ENCODE data around the gene ADGRL3.

ADGRL3 gene

DNA sequence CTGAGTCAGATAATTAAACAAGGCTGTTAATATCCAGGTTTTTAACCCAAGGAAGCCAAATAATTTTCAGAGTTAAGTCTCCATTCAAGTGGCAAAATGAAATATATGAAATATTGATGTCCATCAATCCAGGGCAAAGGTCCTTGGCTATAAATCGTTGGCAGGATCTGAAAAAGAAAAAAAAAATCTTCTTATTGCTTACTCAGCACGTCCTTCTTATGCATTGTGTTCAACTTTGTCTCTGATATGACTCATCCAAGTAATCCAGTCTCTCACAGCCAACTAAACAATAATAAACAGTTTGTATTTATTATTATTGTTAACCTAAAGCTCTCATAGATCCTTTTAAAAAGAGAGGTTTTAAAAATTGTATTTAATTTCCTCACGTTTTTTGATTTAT lies 851.2 kb downstream of the ADGRL3 start:
- no peak for DNase-seq

DNA sequence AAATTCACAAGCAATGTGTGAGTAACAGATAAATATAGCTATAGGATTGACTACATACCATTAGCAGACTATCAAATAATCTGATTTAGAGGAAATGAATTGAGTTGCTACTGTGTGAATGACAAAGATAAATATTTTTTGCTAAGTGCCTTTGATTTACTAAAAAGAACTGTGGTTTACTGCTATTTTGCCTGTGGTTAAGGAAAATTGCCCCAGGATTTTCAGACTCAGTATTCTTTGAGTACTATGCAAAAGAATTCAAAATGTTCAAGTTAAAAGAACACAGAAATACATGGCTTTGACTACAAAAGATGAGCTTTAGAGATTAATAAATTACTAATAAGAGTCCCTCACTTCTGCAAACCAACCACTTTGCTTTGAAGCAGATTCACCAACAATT lies 853.8 kb downstream of the ADGRL3 start:
- DNase-seq: no peak

DNA sequence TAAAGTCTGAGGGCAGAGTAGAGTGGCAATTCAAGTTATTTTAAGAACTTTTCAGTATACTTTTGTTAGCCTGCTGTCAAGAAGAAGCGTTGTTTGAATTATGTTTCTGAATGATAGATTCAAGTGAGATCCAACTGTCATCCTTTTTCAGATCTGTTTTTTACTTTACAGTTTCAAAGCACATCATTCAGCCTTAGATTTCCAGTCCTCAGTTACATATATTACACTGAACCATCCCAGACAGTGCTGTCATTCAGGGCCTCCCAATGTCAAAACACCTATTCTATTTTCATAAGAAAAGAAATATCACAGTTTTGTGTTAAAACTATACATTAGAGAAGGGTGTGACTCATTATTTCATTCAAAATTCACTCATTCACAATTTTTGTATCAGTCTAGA lies 856.9 kb downstream of the ADGRL3 start:
- no peak for DNase-seq

DNA sequence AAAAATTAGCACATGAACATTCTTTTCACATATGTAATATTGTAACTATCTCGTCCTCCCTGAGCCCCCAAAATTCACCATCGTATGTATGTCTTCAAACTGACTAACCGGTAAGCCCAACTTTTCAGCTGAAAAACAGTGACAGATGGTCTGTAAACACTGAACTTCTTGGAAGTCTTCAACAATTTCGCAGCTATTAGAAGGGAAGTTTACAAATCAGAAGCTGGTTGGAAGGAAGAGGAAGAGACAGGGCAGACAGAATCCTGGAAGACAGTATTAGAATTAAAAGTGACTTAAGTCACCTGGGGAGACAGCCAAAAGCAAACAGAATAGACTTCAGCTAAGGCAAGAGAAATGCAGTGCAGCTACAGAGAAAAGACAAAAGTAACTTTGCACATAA lies 858.4 kb downstream of the ADGRL3 start:
- DNase-seq: no peak

DNA sequence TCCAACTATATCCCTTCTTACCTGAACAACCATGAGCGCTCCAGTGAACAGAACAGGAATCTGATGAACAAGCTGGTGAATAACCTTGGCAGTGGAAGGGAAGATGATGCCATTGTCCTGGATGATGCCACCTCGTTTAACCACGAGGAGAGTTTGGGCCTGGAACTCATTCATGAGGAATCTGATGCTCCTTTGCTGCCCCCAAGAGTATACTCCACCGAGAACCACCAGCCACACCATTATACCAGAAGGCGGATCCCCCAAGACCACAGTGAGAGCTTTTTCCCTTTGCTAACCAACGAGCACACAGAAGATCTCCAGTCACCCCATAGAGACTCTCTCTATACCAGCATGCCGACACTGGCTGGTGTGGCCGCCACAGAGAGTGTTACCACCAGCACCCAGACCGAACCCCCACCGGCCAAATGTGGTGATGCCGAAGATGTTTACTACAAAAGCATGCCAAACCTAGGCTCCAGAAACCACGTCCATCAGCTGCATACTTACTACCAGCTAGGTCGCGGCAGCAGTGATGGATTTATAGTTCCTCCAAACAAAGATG lies 870.2 kb downstream of the ADGRL3 start:
- DNase-seq: no peak

DNA sequence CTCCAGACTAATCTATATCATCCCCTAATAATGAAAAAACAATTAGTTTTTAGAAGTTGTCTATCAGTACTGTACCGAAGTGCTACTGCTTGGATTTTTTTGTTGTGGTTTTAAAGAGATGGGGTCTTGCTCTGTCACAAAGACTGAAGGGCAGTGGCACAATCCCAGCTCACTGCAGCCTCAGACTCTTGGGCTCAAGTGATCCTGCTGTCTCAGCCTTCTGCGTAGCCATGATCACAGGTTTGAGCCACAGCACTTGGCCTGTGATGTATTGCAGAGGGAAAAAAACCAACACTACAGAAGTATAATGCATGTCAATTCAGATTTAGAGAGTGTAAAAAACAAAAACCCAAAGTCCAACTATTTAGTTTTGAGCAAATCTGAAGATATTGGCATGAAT lies 875.0 kb downstream of the ADGRL3 start:
- DNase-seq: no peak

DNA sequence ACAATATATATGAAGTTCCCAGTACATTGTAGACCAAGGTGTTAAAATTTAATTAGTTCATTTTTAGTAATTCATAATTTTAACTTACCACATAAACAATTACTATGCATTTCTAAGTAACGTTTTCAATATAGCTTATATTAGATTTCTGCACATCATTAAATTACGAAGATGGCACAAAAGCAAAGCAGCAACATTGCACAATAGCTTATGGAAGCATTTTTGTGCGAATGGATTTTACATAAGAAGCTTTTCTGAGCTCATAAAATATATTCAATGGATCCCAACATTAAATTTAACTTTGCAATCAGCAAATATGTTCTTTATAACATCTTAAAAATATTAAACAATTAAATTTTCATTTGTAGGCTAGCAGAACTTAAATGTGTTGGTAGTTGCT lies 875.4 kb downstream of the ADGRL3 start:
- DNase-seq: no peak

DNA sequence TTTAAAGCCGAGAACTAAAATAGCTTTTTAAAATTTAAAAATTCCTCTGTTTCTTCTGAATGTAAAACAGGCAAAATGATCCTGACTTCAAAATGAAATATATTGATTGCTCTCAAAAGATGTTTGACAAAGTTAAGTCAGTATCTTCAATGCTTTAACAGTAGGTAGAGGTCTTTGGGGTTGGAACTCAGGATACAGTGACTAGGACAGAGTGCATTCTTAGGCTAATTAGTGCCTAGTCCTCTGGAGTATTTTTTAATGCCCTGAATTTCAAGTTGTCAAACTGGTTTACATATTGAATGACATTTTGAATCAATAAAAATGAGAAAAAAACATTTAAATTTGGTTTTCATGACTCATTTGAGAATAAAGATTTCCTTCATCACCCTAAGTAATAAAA lies 877.3 kb downstream of the ADGRL3 start:
- no peak for DNase-seq

DNA sequence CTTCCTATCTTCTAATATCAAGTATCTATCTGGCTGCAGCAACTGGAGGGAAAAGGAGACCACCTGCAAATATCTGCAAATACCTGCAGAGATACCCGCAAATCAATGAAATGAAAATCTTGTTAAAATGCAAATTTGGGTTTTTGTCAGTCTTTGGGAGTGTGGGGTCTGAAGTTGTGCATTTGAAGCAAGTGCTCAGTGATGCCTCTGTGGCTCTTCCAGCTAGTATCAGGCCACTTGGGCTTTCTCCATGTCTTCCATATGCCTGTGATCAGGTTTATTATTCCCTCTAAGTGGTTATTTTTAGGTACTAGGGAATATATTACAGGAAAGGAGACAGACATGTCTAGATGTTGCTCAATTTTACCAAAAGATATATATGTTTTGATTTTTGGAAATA lies 880.3 kb downstream of the ADGRL3 start:
- DNase-seq: no peak

DNA sequence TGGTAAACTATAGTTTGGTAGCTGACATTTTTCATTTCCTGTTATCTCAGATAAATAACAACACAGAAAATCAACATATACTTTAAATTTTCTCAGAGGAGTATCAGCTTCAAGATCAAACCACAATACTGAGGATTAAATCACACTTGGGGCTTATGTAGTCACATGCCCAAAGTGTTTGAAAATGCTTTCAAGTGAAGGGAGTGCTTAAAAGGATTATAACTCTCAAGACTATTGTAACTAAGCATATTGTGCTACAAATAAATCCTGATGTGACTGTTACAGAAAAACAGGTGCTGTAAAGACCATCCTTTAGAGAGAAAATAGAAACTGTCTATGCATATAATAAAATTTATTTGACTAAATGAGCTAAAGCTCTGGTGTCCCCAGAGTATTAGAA lies 887.6 kb downstream of the ADGRL3 start:
- no peak for DNase-seq

DNA sequence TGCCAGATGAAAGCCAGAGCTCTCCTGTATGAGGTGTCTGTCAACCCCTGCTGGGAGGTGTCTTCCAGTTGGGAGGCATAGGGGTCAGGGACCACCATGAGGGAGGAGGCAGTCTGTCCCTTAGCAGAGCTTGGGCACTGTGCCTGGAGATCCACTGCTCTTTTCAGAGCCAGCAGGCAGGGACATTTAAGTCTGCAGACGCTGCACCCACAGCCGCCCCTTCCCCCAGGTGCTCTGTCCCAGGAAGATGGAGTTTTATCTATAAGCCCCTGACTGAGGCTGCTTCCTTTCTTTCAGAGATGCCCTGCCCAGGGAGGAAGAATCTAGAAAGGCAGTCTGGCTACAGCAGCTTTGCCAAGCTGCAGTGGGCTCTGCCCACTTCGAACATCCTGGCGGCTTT lies 893.6 kb downstream of the ADGRL3 start:
- no peak for DNase-seq

DNA sequence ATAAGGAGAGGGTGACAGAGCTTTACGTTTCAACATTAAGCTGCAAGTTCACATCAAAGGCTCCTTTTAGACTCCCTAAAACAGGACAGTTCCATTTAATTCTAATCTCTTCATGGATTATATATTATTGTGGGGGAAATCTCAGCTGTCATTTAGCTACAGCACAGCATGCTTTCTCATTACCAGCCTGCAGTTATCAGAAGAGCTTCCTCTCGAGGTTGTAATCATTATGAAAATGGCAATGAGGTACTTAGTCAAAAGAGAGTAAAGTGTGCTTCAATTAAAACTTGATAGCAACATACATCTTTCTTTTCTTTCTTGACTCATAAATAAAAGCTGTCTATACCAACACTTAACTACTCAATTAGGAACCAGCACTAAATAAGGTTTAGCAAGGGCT lies 896.8 kb downstream of the ADGRL3 start:
- DNase-seq: no peak

DNA sequence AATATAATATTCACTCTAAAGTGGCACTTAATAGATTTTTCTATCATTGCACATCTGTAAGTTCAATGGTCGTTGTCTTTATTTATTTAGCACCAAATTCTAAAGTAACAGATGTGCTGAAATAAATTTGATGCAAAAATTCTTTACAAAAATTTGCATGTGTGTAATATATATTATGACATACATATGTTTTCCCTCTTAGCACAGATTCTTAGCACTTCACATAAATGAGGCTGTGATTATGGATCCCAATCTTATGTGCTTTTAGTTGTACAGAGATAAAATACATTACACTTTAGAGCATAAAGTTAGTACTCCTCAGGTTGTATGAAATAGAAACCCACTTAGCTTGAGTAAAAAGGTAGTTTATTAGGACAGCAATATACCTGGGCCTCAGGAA lies 915.1 kb downstream of the ADGRL3 start:
- DNase-seq: no peak

DNA sequence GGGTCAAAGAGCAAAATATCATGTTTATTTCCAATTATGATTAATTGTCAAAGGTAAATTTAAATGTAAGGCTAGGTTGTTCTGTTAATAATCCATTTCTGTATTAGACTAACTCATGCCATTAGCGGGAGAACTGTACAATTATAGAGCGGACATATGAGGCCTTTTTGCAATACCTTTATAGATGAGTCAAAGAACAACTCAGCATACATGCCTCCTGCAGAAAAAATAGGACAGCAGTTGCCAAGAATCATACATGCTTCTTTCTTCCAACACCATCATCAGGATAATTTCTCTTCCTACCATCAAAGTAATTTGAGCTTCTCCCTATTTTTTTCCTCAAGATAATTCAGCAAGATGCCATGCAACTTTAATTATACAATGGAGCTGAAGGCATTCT lies 917.8 kb downstream of the ADGRL3 start:
- no peak for DNase-seq

DNA sequence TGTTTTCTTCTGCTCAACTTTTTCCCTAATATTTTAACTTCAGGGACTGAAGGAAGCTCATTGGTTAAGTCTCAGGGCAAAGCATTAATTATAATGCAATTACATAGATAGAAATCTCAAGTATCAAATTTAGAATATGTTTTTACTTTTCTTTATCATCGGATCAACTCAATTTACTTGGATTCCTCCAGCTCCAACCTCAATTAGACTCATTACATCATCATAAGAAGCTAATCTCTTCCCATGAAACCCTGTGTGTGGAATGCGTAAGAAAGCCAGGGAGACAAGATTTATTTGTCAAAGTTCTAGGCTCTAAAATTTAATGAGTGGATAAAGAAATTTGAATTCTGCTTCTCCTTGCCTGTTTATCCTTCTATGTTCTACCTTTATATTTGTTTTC lies 918.4 kb downstream of the ADGRL3 start:
- no peak for DNase-seq

DNA sequence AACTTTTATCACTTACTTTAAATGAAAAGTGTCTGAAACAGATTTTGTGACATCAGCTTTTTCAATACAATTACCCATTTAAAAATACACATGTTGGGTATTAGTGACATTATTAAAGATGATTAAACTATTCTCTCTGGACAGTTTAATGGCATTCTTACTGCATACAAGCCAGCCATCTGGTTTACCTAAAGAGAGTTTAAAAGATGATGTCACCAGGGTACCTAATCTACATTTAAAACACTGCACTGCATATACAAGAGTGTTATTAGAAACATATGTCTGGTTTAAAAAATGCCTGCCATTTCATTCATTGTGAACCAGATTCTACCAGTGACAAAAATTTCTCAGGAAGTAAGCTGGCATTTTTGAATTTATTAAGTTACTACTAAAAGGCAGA lies 919.1 kb downstream of the ADGRL3 start:
- DNase-seq: no peak

DNA sequence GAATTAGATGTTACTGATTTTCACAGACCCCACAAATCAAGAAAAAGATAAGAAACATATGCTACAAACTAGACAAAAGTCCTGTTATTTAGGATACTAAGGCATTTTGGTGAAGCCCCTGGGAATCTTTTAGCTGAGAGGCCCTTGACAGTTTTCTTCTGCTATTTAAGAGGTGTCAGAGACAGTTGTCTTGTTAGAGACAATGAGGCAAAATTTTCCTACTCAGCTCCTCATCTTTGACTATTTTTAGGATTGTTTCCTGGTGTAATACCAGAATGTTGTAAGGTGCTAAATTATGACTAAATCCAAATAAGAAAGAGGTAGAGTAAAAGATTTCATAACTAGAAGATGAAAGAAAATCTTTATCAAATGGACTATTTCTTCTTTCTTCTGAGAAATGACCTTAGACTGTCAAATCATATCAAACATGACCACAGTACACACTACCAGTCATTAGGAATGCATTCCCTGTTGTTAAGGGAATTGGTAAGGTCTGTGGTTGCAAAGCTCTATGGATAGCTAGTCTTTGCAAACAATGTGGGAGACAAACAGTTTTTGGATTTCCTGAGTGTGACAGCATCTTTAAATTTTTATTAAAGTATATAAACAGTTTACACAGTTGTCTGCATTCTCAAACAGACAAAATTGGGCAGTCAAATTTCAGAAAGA lies 926.1 kb downstream of the ADGRL3 start:
- DNase-seq: no peak

Measured in amniotic stem cell (primary cell).